ENCODE results near the gene ZNF565.
"Not testable (repeated sequence)": the region's sequence is repeated elsewhere in the genome, so short reads cannot be mapped to it uniquely, and the experiment has no call there.

The ZNF565 gene

GRCh38 chr19:36210497-36210896 is 4.0 kb downstream of the ZNF565 start:
- H3K27me3 ChIP-seq (ENCODE audit: control insufficient read depth in 1 of 2, insufficient read depth in 2 of 2, low read length in 2 of 2), result no peaks in the 10 kb centered on the region
- no peak overlapping the region for H3K9ac ChIP-seq (ENCODE audit: low read length in 2 of 2)
- H3K9me3 ChIP-seq (ENCODE audit: control insufficient read depth in 2 of 2, low read length in 2 of 2), result no peaks in the 10 kb centered on the region
- no peak overlapping the region for H3K4me3 ChIP-seq (ENCODE audit: low read length in 2 of 2)
- H3K27ac ChIP-seq (ENCODE audit: low read length), result no peak overlapping the region
- no peaks in the 10 kb centered on the region for H3K36me3 ChIP-seq (ENCODE audit: control insufficient read depth in 2 of 2, insufficient read depth in 2 of 2, low read length in 2 of 2)
- H3K4me1 ChIP-seq (ENCODE audit: control insufficient read depth, insufficient read depth, low read length), result peaks cover 9% of the 10 kb centered on the region

GRCh38 chr19:36209372-36209771 is 5.1 kb downstream of the ZNF565 start:
- peaks cover 7% of the 10 kb centered on the region for H3K4me1 ChIP-seq (ENCODE audit: control insufficient read depth, insufficient read depth, low read length)

GRCh38 chr19:36207605-36208252 is 6.7 kb downstream of the ZNF565 start:
- H3K9me3 ChIP-seq (ENCODE audit: control insufficient read depth in 2 of 2, low read length in 2 of 2), result no peaks in the 10 kb centered on the region
- H3K27me3 ChIP-seq (ENCODE audit: control insufficient read depth in 1 of 2, insufficient read depth in 2 of 2, low read length in 2 of 2), result no peaks in the 10 kb centered on the region
- H3K9ac ChIP-seq (ENCODE audit: low read length in 2 of 2), result no peak overlapping the region
- H3K4me1 ChIP-seq (ENCODE audit: control insufficient read depth, insufficient read depth, low read length), result no peaks in the 10 kb centered on the region
- H3K4me3 ChIP-seq (ENCODE audit: low read length in 2 of 2), result no peak overlapping the region
- H3K36me3 ChIP-seq (ENCODE audit: control insufficient read depth in 2 of 2, insufficient read depth in 2 of 2, low read length in 2 of 2), result no peaks in the 10 kb centered on the region
- H3K27ac ChIP-seq (ENCODE audit: low read length), result no peak overlapping the region

More at GRCh38 chr19:36209372-36209771, 5.1 kb downstream of the ZNF565 start:
- no peak overlapping the region for H3K27ac ChIP-seq (ENCODE audit: low read length)
- no peaks in the 10 kb centered on the region for H3K9me3 ChIP-seq (ENCODE audit: control insufficient read depth in 2 of 2, low read length in 2 of 2)
- H3K9ac ChIP-seq (ENCODE audit: low read length in 2 of 2), result no peak overlapping the region
- no peaks in the 10 kb centered on the region for H3K27me3 ChIP-seq (ENCODE audit: control insufficient read depth in 1 of 2, insufficient read depth in 2 of 2, low read length in 2 of 2)
- H3K4me3 ChIP-seq (ENCODE audit: low read length in 2 of 2), result no peak overlapping the region
- H3K36me3 ChIP-seq (ENCODE audit: control insufficient read depth in 2 of 2, insufficient read depth in 2 of 2, low read length in 2 of 2), result no peaks in the 10 kb centered on the region

GRCh38 chr19:36203293-36203692 is 11.2 kb downstream of the ZNF565 start:
- peaks cover 0 to 5% of the 10 kb centered on the region in 2 donors for H3K36me3 ChIP-seq (ENCODE audit: control insufficient read depth in 2 of 2, insufficient read depth in 2 of 2, low read length in 2 of 2)
- H3K27ac ChIP-seq (ENCODE audit: low read length), result no peak overlapping the region

GRCh38 chr19:36201684-36202083 is 12.8 kb downstream of the ZNF565 start:
- no peak overlapping the region for H3K4me3 ChIP-seq (ENCODE audit: low read length in 2 of 2)
- no peaks in the 10 kb centered on the region for H3K27me3 ChIP-seq (ENCODE audit: control insufficient read depth in 1 of 2, insufficient read depth in 2 of 2, low read length in 2 of 2)
- H3K9ac ChIP-seq (ENCODE audit: low read length in 2 of 2), result no peak overlapping the region
- H3K9me3 ChIP-seq (ENCODE audit: control insufficient read depth in 2 of 2, low read length in 2 of 2), result no peaks in the 10 kb centered on the region
- no peaks in the 10 kb centered on the region for H3K4me1 ChIP-seq (ENCODE audit: control insufficient read depth, insufficient read depth, low read length)
- H3K36me3 ChIP-seq (ENCODE audit: control insufficient read depth in 2 of 2, insufficient read depth in 2 of 2, low read length in 2 of 2), result peaks cover 0 to 5% of the 10 kb centered on the region in 2 donors
- H3K27ac ChIP-seq (ENCODE audit: low read length), result no peak overlapping the region

More at GRCh38 chr19:36203293-36203692, 11.2 kb downstream of the ZNF565 start:
- H3K9ac ChIP-seq (ENCODE audit: low read length in 2 of 2), result no peak overlapping the region
- H3K9me3 ChIP-seq (ENCODE audit: control insufficient read depth in 2 of 2, low read length in 2 of 2), result no peaks in the 10 kb centered on the region
- no peaks in the 10 kb centered on the region for H3K4me1 ChIP-seq (ENCODE audit: control insufficient read depth, insufficient read depth, low read length)
- H3K27me3 ChIP-seq (ENCODE audit: control insufficient read depth in 1 of 2, insufficient read depth in 2 of 2, low read length in 2 of 2), result no peaks in the 10 kb centered on the region
- no peak overlapping the region for H3K4me3 ChIP-seq (ENCODE audit: low read length in 2 of 2)

GRCh38 chr19:36198119-36198518 is 16.3 kb downstream of the ZNF565 start:
- no peak overlapping the region for H3K27ac ChIP-seq (ENCODE audit: low read length)
- no peaks in the 10 kb centered on the region for H3K27me3 ChIP-seq (ENCODE audit: control insufficient read depth in 1 of 2, insufficient read depth in 2 of 2, low read length in 2 of 2)
- H3K36me3 ChIP-seq (ENCODE audit: control insufficient read depth in 2 of 2, insufficient read depth in 2 of 2, low read length in 2 of 2), result peaks cover 12 to 18% of the 10 kb centered on the region in 2 donors
- no peak overlapping the region for H3K9ac ChIP-seq (ENCODE audit: low read length in 2 of 2)
- no peaks in the 10 kb centered on the region for H3K4me1 ChIP-seq (ENCODE audit: control insufficient read depth, insufficient read depth, low read length)
- no peak overlapping the region for H3K4me3 ChIP-seq (ENCODE audit: low read length in 2 of 2)
- no peaks in the 10 kb centered on the region for H3K9me3 ChIP-seq (ENCODE audit: control insufficient read depth in 2 of 2, low read length in 2 of 2)

GRCh38 chr19:36196249-36196648 is 18.2 kb downstream of the ZNF565 start:
- Histone ChIP-seq H3K27ac (ENCODE audit: low read length) (no peak overlapping the region), H3K36me3 (ENCODE audit: control insufficient read depth in 2 of 2, insufficient read depth in 2 of 2, low read length in 2 of 2) (peaks cover 12 to 17% of the 10 kb centered on the region in 2 donors), H3K4me3 (ENCODE audit: low read length in 2 of 2) (no peak overlapping the region), H3K9ac (ENCODE audit: low read length in 2 of 2) (no peak overlapping the region), H3K4me1 (ENCODE audit: control insufficient read depth, insufficient read depth, low read length) (no peaks in the 10 kb centered on the region), H3K27me3 (ENCODE audit: control insufficient read depth in 1 of 2, insufficient read depth in 2 of 2, low read length in 2 of 2) (no peaks in the 10 kb centered on the region), H3K9me3 (ENCODE audit: control insufficient read depth in 2 of 2, low read length in 2 of 2) (no peaks in the 10 kb centered on the region)

GRCh38 chr19:36186722-36187121 is 27.7 kb downstream of the ZNF565 start:
- H3K27me3 ChIP-seq (ENCODE audit: control insufficient read depth in 1 of 2, insufficient read depth in 2 of 2, low read length in 2 of 2); H3K9ac ChIP-seq (ENCODE audit: low read length in 2 of 2); H3K27ac ChIP-seq (ENCODE audit: low read length); H3K9me3 ChIP-seq (ENCODE audit: control insufficient read depth in 2 of 2, low read length in 2 of 2); H3K4me3 ChIP-seq (ENCODE audit: low read length in 2 of 2); H3K4me1 ChIP-seq (ENCODE audit: control insufficient read depth, insufficient read depth, low read length): not testable (repeated sequence)
- H3K36me3 ChIP-seq (ENCODE audit: control insufficient read depth in 2 of 2, insufficient read depth in 2 of 2, low read length in 2 of 2), result peaks cover 11% of the 10 kb centered on the region in 2 donors

- H3K9ac ChIP-seq (ENCODE audit: low read length in 2 of 2), result no peak overlapping the region
- H3K9me3 ChIP-seq (ENCODE audit: control insufficient read depth in 2 of 2, low read length in 2 of 2), result no peaks in the 10 kb centered on the region
- no peaks in the 10 kb centered on the region for H3K4me1 ChIP-seq (ENCODE audit: control insufficient read depth, insufficient read depth, low read length)
- H3K4me3 ChIP-seq (ENCODE audit: low read length in 2 of 2), result no peak overlapping the region
- no peaks in the 10 kb centered on the region for H3K27me3 ChIP-seq (ENCODE audit: control insufficient read depth in 1 of 2, insufficient read depth in 2 of 2, low read length in 2 of 2)
- H3K36me3 ChIP-seq (ENCODE audit: control insufficient read depth in 2 of 2, insufficient read depth in 2 of 2, low read length in 2 of 2), result peaks cover 11% of the 10 kb centered on the region in 2 donors
- no peak overlapping the region for H3K27ac ChIP-seq (ENCODE audit: low read length)
Measured at GRCh38 chr19:36183245-36183628, 31.2 kb downstream of the ZNF565 start.

- no peaks in the 10 kb centered on the region for H3K4me1 ChIP-seq (ENCODE audit: control insufficient read depth, insufficient read depth, low read length)
- no peak overlapping the region for H3K27ac ChIP-seq (ENCODE audit: low read length)
- H3K9me3 ChIP-seq (ENCODE audit: control insufficient read depth in 2 of 2, low read length in 2 of 2), result no peaks in the 10 kb centered on the region
- no peak overlapping the region for H3K9ac ChIP-seq (ENCODE audit: low read length in 2 of 2)
- H3K4me3 ChIP-seq (ENCODE audit: low read length in 2 of 2), result no peak overlapping the region
- H3K36me3 ChIP-seq (ENCODE audit: control insufficient read depth in 2 of 2, insufficient read depth in 2 of 2, low read length in 2 of 2), result peaks cover 11% of the 10 kb centered on the region in 2 donors
- no peaks in the 10 kb centered on the region for H3K27me3 ChIP-seq (ENCODE audit: control insufficient read depth in 1 of 2, insufficient read depth in 2 of 2, low read length in 2 of 2)
Measured at GRCh38 chr19:36182612-36183244, 31.7 kb downstream of the ZNF565 start.

- not testable (repeated sequence) for H3K9ac ChIP-seq (ENCODE audit: low read length in 2 of 2); H3K27me3 ChIP-seq (ENCODE audit: control insufficient read depth in 1 of 2, insufficient read depth in 2 of 2, low read length in 2 of 2); H3K27ac ChIP-seq (ENCODE audit: low read length); H3K9me3 ChIP-seq (ENCODE audit: control insufficient read depth in 2 of 2, low read length in 2 of 2); H3K4me1 ChIP-seq (ENCODE audit: control insufficient read depth, insufficient read depth, low read length); H3K4me3 ChIP-seq (ENCODE audit: low read length in 2 of 2)
- peaks cover 11% of the 10 kb centered on the region in 2 donors for H3K36me3 ChIP-seq (ENCODE audit: control insufficient read depth in 2 of 2, insufficient read depth in 2 of 2, low read length in 2 of 2)
Measured at GRCh38 chr19:36179077-36179476, 35.4 kb downstream of the ZNF565 start.
